Mucosa of descending colon (tissue), 3 donors: Measurements from ENCODE around the gene ARSG. TPM values are rescaled to one million over a fixed set of nuclear protein-coding genes. Genes with fewer than 3 reads are reported as not detected.
A peak's percentile ranks its signal among the peaks of the same experiment; 100 is the strongest.

ENCODE experiments used
- ATAC-seq: fragments of 200-7000 bp; cut with Tn5 transposase; one replicate; pipeline ENCODE4 v1.9.1; 2020; ENCODE audit warnings: mild to moderate bottlenecking, moderate library complexity
- DNase-seq, 3 donors: peaks; one replicate each; pipeline ENCODE4 v3.0.0-alpha.2; 2020
- H3K36me3 ChIP-seq: fragments of 200-600 bp; one replicate; pipeline ENCODE4 v1.8.0; 2021; ENCODE audit warnings: low read depth, mild to moderate bottlenecking
- H3K4me1 ChIP-seq: fragments of 200-600 bp; one replicate; pipeline ENCODE4 v1.8.0; 2021; ENCODE audit warnings: low read depth, mild to moderate bottlenecking
- H3K4me3 ChIP-seq: fragments of 200-600 bp; one replicate; pipeline ENCODE4 v1.8.0; 2021; ENCODE audit warnings: mild to moderate bottlenecking
- H3K9me3 ChIP-seq: fragments of 200-600 bp; one replicate; pipeline ENCODE4 v1.8.0; 2021; ENCODE audit warnings: mild to moderate bottlenecking
- intact Hi-C, 2 donors: fragments of 100-400 bp; cut with DNase I in 1 of 2; cut with micrococcal nuclease in 1 of 2; formaldehyde crosslinking; loops; one replicate each; pipeline versions ENCODE4 v1.11.0 to v1.11.1; 2022; cut with DNase I, micrococcal nuclease
- total RNA-seq, 3 donors: library from RNA; stranded (reverse); fragmentation: NEBNext Ultra II Directional in 2 of 3; extraction: Animal tissue kit (Norgen Biotek cat#: 25700) in 2 of 3; gene quantifications; one replicate each; pipeline versions ENCODE4 v1.2.1 to v1.2.4, GENCODE V29; 2021 to 2023
- TF ChIP-seq, protein P1 (sequence below): fragments of 200-600 bp; IDR thresholded peaks from one replicate; pipeline ENCODE4 v1.8.0; 2022; ENCODE audit warnings: antibody characterized with exemption, mild to moderate bottlenecking
- donor health status: DM: no; HTN: no; CAD: no; lungs with moderate emphysema.
- donor health status: DM: no; HTN: no; CAD: no.
- donor health status: DM: no; HTN: yes; CAD: no.

The ARSG gene
- total RNA-seq, 3 donors from 2014 or later, result 1.7 to 3.1 (median 2.1) TPM

DNA sequence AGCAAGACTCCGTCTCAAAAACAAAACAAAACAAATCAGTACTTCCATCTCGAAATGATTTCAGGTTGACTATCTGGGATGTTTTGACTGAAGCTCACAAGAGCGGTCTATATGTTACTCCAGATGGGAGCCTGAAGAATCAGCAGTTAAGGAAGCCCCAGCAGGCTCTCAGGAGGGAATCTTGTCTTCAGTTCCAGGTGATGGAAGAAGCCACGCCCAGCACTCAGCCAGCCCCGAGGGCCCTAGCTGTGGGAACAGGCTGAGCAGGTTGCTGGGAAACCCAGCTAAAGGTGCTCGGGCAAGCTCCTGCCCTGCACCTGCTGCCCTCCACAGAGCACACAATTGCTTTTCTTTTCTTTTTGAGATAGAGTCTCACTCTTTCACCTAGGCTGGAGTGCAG lies 133.6 kb downstream of the ARSG start:
- TF ChIP-seq, protein P1, sequence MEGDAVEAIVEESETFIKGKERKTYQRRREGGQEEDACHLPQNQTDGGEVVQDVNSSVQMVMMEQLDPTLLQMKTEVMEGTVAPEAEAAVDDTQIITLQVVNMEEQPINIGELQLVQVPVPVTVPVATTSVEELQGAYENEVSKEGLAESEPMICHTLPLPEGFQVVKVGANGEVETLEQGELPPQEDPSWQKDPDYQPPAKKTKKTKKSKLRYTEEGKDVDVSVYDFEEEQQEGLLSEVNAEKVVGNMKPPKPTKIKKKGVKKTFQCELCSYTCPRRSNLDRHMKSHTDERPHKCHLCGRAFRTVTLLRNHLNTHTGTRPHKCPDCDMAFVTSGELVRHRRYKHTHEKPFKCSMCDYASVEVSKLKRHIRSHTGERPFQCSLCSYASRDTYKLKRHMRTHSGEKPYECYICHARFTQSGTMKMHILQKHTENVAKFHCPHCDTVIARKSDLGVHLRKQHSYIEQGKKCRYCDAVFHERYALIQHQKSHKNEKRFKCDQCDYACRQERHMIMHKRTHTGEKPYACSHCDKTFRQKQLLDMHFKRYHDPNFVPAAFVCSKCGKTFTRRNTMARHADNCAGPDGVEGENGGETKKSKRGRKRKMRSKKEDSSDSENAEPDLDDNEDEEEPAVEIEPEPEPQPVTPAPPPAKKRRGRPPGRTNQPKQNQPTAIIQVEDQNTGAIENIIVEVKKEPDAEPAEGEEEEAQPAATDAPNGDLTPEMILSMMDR, result no peak
- Histone ChIP-seq H3K36me3 (peaks cover 10% of the 10 kb centered on the region), H3K4me1 (no peaks in the 10 kb centered on the region), H3K4me3 (no peak overlapping the region), H3K9me3 (no peaks in the 10 kb centered on the region)
- intact Hi-C loops, result no loop called here
- peak in 2 of 3 donors; percentile 45 to 47 for DNase-seq
- peak; percentile 74 for ATAC-seq

DNA sequence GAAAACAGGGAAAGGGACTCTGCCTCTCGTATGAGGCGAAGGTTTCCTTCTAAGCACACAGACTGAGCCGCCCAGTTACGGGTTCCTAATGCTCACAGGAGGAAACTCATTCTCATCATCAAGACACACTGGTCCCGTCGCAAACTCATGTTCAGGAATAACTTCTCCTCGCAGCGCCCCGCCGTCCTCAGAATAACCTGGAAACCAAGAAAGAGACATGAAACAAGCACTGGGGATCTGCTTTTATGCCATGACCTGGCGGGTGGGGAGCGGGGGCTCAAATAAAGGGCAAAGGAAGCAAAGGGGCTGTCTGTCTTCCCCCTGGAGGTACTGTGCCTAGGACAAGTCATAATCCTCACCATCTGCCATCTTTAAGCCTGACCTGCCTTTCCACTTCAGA lies 134.7 kb downstream of the ARSG start:
- TF ChIP-seq, protein P1, result no peak
- intact Hi-C loops, result no loop called here
- Histone ChIP-seq H3K4me3 (no peak overlapping the region), H3K9me3 (no peaks in the 10 kb centered on the region), H3K36me3 (peaks cover 10% of the 10 kb centered on the region), H3K4me1 (no peaks in the 10 kb centered on the region)
- no peak for DNase-seq
- no peak for ATAC-seq

DNA sequence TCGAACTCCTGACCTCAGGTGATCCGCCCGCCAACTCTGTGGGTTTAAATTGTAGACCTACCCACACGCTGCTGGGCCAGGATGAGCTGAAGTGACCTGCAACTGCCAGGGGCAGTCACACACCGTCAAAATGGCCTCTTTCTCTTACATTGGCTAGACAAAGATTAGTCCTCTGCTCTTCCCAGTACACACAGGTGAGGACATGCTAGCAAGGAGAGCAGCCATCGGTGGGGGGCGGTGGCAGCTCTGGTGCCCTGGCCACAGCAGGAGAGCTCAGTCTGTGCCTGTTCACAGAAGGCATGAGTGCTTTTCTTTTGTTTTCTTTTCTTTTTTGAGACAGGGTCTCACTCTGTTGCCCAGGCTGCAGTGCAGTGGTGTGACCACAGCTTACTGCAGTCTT lies 136.3 kb downstream of the ARSG start:
- peaks cover 10% of the 10 kb centered on the region for H3K36me3 ChIP-seq
- TF ChIP-seq, protein P1, result no peak

DNA sequence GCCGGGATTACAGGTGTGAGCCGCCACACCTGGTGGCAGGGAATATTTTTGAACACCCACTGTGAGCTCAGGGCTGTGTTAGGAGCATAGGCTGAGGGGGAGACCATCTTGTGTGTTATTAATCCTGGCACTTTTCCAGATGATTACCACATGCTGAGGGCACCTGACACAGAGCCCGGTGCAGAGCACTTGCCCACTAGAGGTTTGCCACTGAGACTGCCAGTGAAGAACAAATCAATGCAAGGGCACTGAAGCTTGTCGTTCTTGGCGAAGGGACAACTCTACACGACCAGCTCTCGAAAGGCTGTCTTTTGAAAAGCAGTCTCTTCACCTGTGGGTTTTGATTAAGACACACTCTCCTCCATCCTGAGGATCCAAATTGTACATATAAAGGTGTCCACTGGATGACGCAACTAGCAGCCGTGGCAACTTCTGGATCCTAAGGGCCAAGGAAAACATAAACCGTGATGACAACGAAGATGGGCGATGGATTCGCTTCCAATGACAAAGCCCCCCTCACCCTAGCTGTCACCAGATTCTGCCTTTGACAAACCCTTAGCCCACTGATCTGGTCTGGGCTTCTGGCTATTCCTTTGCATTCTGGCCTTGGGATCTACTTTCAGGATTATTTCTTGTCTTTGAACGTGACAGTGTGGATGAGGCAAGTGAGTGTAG lies 137.3 kb downstream of the ARSG start:
- H3K36me3 ChIP-seq, result peaks cover 8% of the 10 kb centered on the region
- TF ChIP-seq, protein P1, result no peak
- no peak overlapping the region for H3K4me3 ChIP-seq
- no peaks in the 10 kb centered on the region for H3K4me1 ChIP-seq
- no peaks in the 10 kb centered on the region for H3K9me3 ChIP-seq
- ATAC-seq (no peak), DNase-seq (no peak)
- intact Hi-C loops, result no loop called here

More for the DNA sequence above, 136.3 kb downstream of the ARSG start:
- DNase-seq, result no peak
- H3K4me3 ChIP-seq, result no peak overlapping the region
- intact Hi-C loops, result no loop called here
- no peak for ATAC-seq
- no peaks in the 10 kb centered on the region for H3K4me1 ChIP-seq
- H3K9me3 ChIP-seq, result no peaks in the 10 kb centered on the region

DNA sequence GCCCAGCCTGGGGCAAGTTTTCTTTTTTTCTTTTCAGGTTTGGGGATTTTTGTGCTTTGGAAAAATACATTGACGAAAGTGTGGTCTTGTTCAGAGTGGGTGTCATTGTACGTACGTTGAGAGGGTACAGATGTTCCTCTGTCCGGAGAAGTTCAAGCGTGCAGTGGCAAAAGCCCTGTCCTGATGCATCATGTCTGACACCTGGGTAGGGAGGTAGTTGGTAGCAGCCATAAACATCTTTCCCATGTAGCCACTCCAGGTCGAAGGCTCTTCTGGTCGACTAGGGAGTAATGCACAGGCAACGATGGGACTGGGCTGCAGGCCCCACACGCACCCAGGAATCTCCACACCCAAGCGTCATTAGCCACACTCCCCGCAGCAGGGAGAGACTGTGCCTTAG lies 138.6 kb downstream of the ARSG start:
- Histone ChIP-seq H3K4me3 (no peak overlapping the region), H3K4me1 (no peaks in the 10 kb centered on the region), H3K9me3 (no peaks in the 10 kb centered on the region), H3K36me3 (peaks cover 5% of the 10 kb centered on the region)
- TF ChIP-seq, protein P1, result no peak
- no peak for DNase-seq
- intact Hi-C loops, result no loop called here
- no peak for ATAC-seq
